Osteocyte (in vitro differentiated cells): ENCODE measurements around the gene TMEM14C. TPM values are rescaled to one million over a fixed set of nuclear protein-coding genes. Genes with fewer than 3 reads are reported as not detected.
"Not testable (repeated sequence)": the region's sequence is repeated elsewhere in the genome, so short reads cannot be mapped to it uniquely, and the experiment has no call there.

Source experiments
- DNase-seq: peaks from one replicate; pipeline ENCODE4 v3.0.0; 2021; ENCODE audit warnings: mixed read lengths; ENCODE audit not compliant: unreplicated experiment; ENCODE audit errors: extremely low spot score
- H3K27ac Mint-ChIP-seq: one replicate; pipeline ENCODE4 v1.8.0; 2021; ENCODE audit warnings: mild to moderate bottlenecking, mixed read lengths; ENCODE audit not compliant: unreplicated experiment
- H3K27me3 Mint-ChIP-seq: one replicate; pipeline ENCODE4 v1.8.0; 2021; ENCODE audit warnings: mixed read lengths; ENCODE audit not compliant: unreplicated experiment
- H3K36me3 Mint-ChIP-seq: one replicate; pipeline ENCODE4 v1.8.0; 2021; ENCODE audit warnings: mixed read lengths; ENCODE audit not compliant: unreplicated experiment
- H3K4me1 Mint-ChIP-seq: one replicate; pipeline ENCODE4 v1.8.0; 2021; ENCODE audit warnings: mixed read lengths; ENCODE audit not compliant: unreplicated experiment
- H3K4me3 Mint-ChIP-seq: one replicate; pipeline ENCODE4 v1.8.0; 2021; ENCODE audit warnings: mild to moderate bottlenecking, moderate library complexity, mixed read lengths; ENCODE audit not compliant: unreplicated experiment
- H3K9me3 Mint-ChIP-seq: one replicate; pipeline ENCODE4 v1.8.0; 2021; ENCODE audit warnings: mixed read lengths; ENCODE audit not compliant: unreplicated experiment
- total RNA-seq: library from RNA; stranded (reverse); gene quantifications from 2 replicates; pipeline ENCODE4 v1.2.1, GENCODE V29; 2021
- TF ChIP-seq, protein P1 (sequence below): fragments of 200-600 bp; sonication (generic); IDR thresholded peaks from 2 replicates; pipeline ENCODE4 v1.5.0; 2021; ENCODE audit warnings: antibody characterized with exemption, mild to moderate bottlenecking, moderate library complexity

Gene TMEM14C
- total RNA-seq, 1 donor from 2014 or later: 121 TPM

- TF ChIP-seq, protein P1, sequence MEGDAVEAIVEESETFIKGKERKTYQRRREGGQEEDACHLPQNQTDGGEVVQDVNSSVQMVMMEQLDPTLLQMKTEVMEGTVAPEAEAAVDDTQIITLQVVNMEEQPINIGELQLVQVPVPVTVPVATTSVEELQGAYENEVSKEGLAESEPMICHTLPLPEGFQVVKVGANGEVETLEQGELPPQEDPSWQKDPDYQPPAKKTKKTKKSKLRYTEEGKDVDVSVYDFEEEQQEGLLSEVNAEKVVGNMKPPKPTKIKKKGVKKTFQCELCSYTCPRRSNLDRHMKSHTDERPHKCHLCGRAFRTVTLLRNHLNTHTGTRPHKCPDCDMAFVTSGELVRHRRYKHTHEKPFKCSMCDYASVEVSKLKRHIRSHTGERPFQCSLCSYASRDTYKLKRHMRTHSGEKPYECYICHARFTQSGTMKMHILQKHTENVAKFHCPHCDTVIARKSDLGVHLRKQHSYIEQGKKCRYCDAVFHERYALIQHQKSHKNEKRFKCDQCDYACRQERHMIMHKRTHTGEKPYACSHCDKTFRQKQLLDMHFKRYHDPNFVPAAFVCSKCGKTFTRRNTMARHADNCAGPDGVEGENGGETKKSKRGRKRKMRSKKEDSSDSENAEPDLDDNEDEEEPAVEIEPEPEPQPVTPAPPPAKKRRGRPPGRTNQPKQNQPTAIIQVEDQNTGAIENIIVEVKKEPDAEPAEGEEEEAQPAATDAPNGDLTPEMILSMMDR: no peak
- Mint-ChIP-seq H3K4me3 (no peak overlapping the region), H3K4me1 (peaks cover 21% of the 10 kb centered on the region), H3K9me3 (no peaks in the 10 kb centered on the region), H3K36me3 (peaks cover 27% of the 10 kb centered on the region), H3K27ac (no peak overlapping the region), H3K27me3 (no peaks in the 10 kb centered on the region)
- DNase-seq: peak; percentile 27
These were observed 26.9 kb downstream of the TMEM14C start for GRCh38 chr6:10749734-10750133.

DNA sequence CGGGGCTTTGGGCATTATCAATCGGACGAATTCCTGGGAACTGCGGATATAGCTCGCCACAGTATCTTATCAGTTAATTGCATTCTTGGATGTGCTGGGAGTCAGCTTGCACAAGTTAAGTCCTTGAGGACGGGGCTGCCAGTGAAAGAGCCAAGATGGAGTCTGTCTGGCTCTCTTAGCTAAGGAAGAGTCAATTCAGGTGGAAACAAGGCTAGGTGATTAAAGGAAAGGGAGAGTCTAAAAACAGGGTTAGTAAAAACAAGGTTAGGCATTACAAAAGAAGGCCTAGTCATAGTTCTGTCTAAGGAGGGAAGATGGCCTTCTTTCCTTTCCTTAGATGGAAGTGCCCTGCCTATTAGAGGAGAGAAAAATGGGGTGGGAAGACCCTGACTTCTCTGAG, 27.7 kb downstream of the TMEM14C start:
- peak; percentile 7 for DNase-seq
- Mint-ChIP-seq H3K4me1 (peaks cover 21% of the 10 kb centered on the region), H3K36me3 (peaks cover 36% of the 10 kb centered on the region)
- not testable (repeated sequence) for H3K4me3 Mint-ChIP-seq, H3K27me3 Mint-ChIP-seq, H3K9me3 Mint-ChIP-seq, H3K27ac Mint-ChIP-seq

DNA sequence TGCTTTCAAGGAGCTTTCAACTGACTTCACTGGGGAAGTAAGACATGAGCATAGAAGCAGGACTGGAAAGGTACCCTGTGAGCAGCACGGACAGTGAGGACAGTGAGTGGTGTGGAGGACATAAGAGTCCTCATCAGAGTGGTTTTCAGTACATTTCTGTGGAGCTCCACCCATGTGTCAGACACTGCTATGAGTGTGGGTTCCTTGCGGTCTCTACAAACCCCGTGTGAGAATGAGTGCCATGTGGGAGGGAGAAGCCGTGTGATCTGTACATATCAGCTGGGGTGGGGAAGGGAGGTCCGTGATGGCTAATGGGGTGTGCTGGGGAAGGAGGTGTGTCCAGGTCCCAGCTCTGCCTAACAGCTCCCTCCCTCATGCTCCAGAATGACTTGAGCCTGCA, 28.9 kb downstream of the TMEM14C start:
- DNase-seq: peak; percentile 8
- H3K27me3 Mint-ChIP-seq, H3K9me3 Mint-ChIP-seq, H3K27ac Mint-ChIP-seq, H3K4me3 Mint-ChIP-seq: not testable (repeated sequence)
- Mint-ChIP-seq H3K36me3 (peaks cover 46% of the 10 kb centered on the region), H3K4me1 (peaks cover 20% of the 10 kb centered on the region)

- H3K27me3 Mint-ChIP-seq: no peaks in the 10 kb centered on the region
- no peak for DNase-seq
- no peak overlapping the region for H3K27ac Mint-ChIP-seq
- peaks cover 13% of the 10 kb centered on the region for H3K4me1 Mint-ChIP-seq
- TF ChIP-seq, protein P1: no peak
- peaks cover 66% of the 10 kb centered on the region for H3K36me3 Mint-ChIP-seq
- H3K9me3 Mint-ChIP-seq: no peaks in the 10 kb centered on the region
- no peak overlapping the region for H3K4me3 Mint-ChIP-seq
These were observed 33.2 kb downstream of the TMEM14C start for GRCh38 chr6:10756085-10756484.

GRCh38 chr6:10759312-10759839, 36.5 kb downstream of the TMEM14C start:
- Mint-ChIP-seq H3K27ac (peak overlapping the region; percentile 56), H3K9me3 (no peaks in the 10 kb centered on the region), H3K36me3 (peaks cover 54% of the 10 kb centered on the region), H3K4me1 (peaks cover 13% of the 10 kb centered on the region), H3K4me3 (no peak overlapping the region), H3K27me3 (no peaks in the 10 kb centered on the region)
- no peak for DNase-seq
- TF ChIP-seq, protein P1: peak; percentile 58

- Mint-ChIP-seq H3K4me3 (no peak overlapping the region), H3K27ac (peak overlapping the region; percentile 10), H3K9me3 (no peaks in the 10 kb centered on the region), H3K36me3 (peaks cover 49% of the 10 kb centered on the region), H3K4me1 (peaks cover 13% of the 10 kb centered on the region), H3K27me3 (no peaks in the 10 kb centered on the region)
- no peak for DNase-seq
- TF ChIP-seq, protein P1: no peak
These were observed 37.0 kb downstream of the TMEM14C start for GRCh38 chr6:10759884-10760329.
